Activated CD4-positive, alpha-beta T cell treated with anti-CD3 and anti-CD28 coated beads, Interleukin-2, amount 50 U/mL, for 24 hours (primary cell): Measurements from ENCODE around the gene RCAN3.
"Not testable (repeated sequence)": the region's sequence is repeated elsewhere in the genome, so short reads cannot be mapped to it uniquely, and the experiment has no call there.

ENCODE experiments used
- DNase-seq, 2 donors: peaks; one replicate each; pipeline ENCODE4 v3.0.0-alpha.2; 2020; ENCODE audit warnings: low read depth in 1 of 2, low spot score in 1 of 2

Gene RCAN3

GRCh38 chr1:24484199-24484598 lies 18.4 kb upstream of the RCAN3 start:
- no peak for DNase-seq

- DNase-seq, result no peak
These were observed 16.1 kb upstream of the RCAN3 start for GRCh38 chr1:24486331-24487065.

- no peak for DNase-seq
These were observed 15.2 kb upstream of the RCAN3 start for GRCh38 chr1:24487455-24487854.

GRCh38 chr1:24488159-24488558 lies 14.5 kb upstream of the RCAN3 start:
- peak in 1 of 2 donors; percentile 79 for DNase-seq

- DNase-seq, result no peak
These were observed 13.0 kb upstream of the RCAN3 start for GRCh38 chr1:24489674-24490073.

- no peak for DNase-seq
These were observed 12.4 kb upstream of the RCAN3 start for GRCh38 chr1:24490101-24490781.

- DNase-seq, result no peak
These were observed 10.9 kb upstream of the RCAN3 start for GRCh38 chr1:24491577-24492360.

- not testable (repeated sequence) for DNase-seq
These were observed 9.7 kb upstream of the RCAN3 start for GRCh38 chr1:24492935-24493334.

GRCh38 chr1:24493785-24494184 lies 8.9 kb upstream of the RCAN3 start:
- no peak for DNase-seq

GRCh38 chr1:24498589-24498988 lies 4.0 kb upstream of the RCAN3 start:
- no peak for DNase-seq

- DNase-seq, result no peak
These were observed 2.1 kb upstream of the RCAN3 start for GRCh38 chr1:24500448-24501048.

- no peak for DNase-seq
These were observed 1.1 kb upstream of the RCAN3 start for GRCh38 chr1:24501371-24502064.

GRCh38 chr1:24502065-24502708 lies 449 bp upstream of the RCAN3 start:
- DNase-seq, result peak; percentile 53 to 69

GRCh38 chr1:24503059-24503751 lies 569 bp downstream of the RCAN3 start:
- DNase-seq, result no peak

- DNase-seq, result no peak
These were observed 1.4 kb downstream of the RCAN3 start for GRCh38 chr1:24503870-24504523.

- DNase-seq, result no peak
These were observed 1.9 kb downstream of the RCAN3 start for GRCh38 chr1:24504560-24504959.

- DNase-seq, result no peak
These were observed 3.2 kb downstream of the RCAN3 start for GRCh38 chr1:24505816-24506215.

GRCh38 chr1:24506691-24507381 lies 4.2 kb downstream of the RCAN3 start:
- no peak for DNase-seq

- no peak for DNase-seq
These were observed 4.8 kb downstream of the RCAN3 start for GRCh38 chr1:24507405-24507804.
